ENCODE measurements around the gene STIM2. TPM values are rescaled to one million over a fixed set of nuclear protein-coding genes. Genes with fewer than 3 reads are reported as not detected.

The STIM2 gene
- total RNA-seq, 1 experiment from 2014 or later = 23.9 TPM

GRCh38 chr4:27010334-27010940 lies 149.8 kb downstream of the STIM2 start:
- in situ Hi-C loops (cut with HindIII; ENCODE audit: low pct_unique_long_range_greater_than_20kb, low sequenced_read_pairs) = no loop called here
- BruUV-seq (replicated peaks) = no TSS peak
- ChIA-PET CTCF (interaction anchor here (0.9 kb wide), 1 partner anchor 263 kb away, joined by 4 read pairs; no protein-coding TSS in a partner anchor), POLR2A (no interaction called here)
- H3K27me3 ChIP-seq (ENCODE audit: control insufficient read depth, insufficient read depth, low read length) = no peaks in the 10 kb centered on the region
- H3K4me1 ChIP-seq (ENCODE audit: control insufficient read depth, insufficient read depth, low read length) = no peaks in the 10 kb centered on the region
- DNase-seq (ENCODE audit: low read depth, low spot score) = peak; percentile 38
- no peak overlapping the region for H3K4me3 ChIP-seq (ENCODE audit: low read depth in 2 of 2, low read length in 2 of 2)
- no peak overlapping the region for H3K27ac ChIP-seq (ENCODE audit: low read length)
- TF ChIP-seq SIN3A (IDR thresholded peaks at IDR 0.05; ENCODE audit: borderline replicate concordance, insufficient read depth, low read depth, low read length) (no peak), CTCF (IDR thresholded peaks at IDR 0.05) (peak; percentile 78), TCF7L2 (IDR thresholded peaks at IDR 0.05; ENCODE audit: low read depth, low read length) (no peak), REST (IDR thresholded peaks at IDR 0.05; ENCODE audit: insufficient read depth in 1 of 2, low read depth in 2 of 2, low read length in 1 of 2) (no peak), POLR2AphosphoS5 (IDR thresholded peaks at IDR 0.05; ENCODE audit: low read depth, low read length) (no peak)
- ATAC-seq = peak; percentile 81; the same call in 1 of the 2 replicates
- H3K36me3 ChIP-seq (ENCODE audit: control insufficient read depth, insufficient read depth, low read length) = no peaks in the 10 kb centered on the region; the same call in 1 of the 2 replicates
- H3K9me3 ChIP-seq (ENCODE audit: control insufficient read depth, insufficient read depth, low read depth, low read length) = no peaks in the 10 kb centered on the region
- intact Hi-C loops (cut with micrococcal nuclease; ENCODE audit: unreplicated experiment) = loop anchor here (5.0 kb wide), 1 partner anchor 148 kb away; the partner anchor contains the start of gene STIM2

GRCh38 chr4:27011401-27011800 lies 150.8 kb downstream of the STIM2 start:
- no TSS peak for BruUV-seq (replicated peaks)
- no peaks in the 10 kb centered on the region for H3K4me1 ChIP-seq (ENCODE audit: control insufficient read depth, insufficient read depth, low read length)
- H3K9me3 ChIP-seq (ENCODE audit: control insufficient read depth, insufficient read depth, low read depth, low read length) = no peaks in the 10 kb centered on the region
- no peaks in the 10 kb centered on the region for H3K27me3 ChIP-seq (ENCODE audit: control insufficient read depth, insufficient read depth, low read length)
- intact Hi-C loops (cut with micrococcal nuclease; ENCODE audit: unreplicated experiment) = loop anchor here (5.0 kb wide), 1 partner anchor 149 kb away; the partner anchor contains the start of gene STIM2
- H3K27ac ChIP-seq (ENCODE audit: low read length) = no peak overlapping the region
- CTCF ChIA-PET = no interaction called here
- no peak overlapping the region for H3K4me3 ChIP-seq (ENCODE audit: low read depth in 2 of 2, low read length in 2 of 2)
- no peaks in the 10 kb centered on the region; the same call in 1 of the 2 replicates for H3K36me3 ChIP-seq (ENCODE audit: control insufficient read depth, insufficient read depth, low read length)
- in situ Hi-C loops (cut with HindIII; ENCODE audit: low pct_unique_long_range_greater_than_20kb, low sequenced_read_pairs) = no loop called here
- POLR2A ChIA-PET = no interaction called here
- ATAC-seq (no peak), DNase-seq (ENCODE audit: low read depth, low spot score) (no peak)
- TF ChIP-seq SIN3A (IDR thresholded peaks at IDR 0.05; ENCODE audit: borderline replicate concordance, insufficient read depth, low read depth, low read length) = no peak
- no peak for TF ChIP-seq REST (IDR thresholded peaks at IDR 0.05; ENCODE audit: insufficient read depth in 1 of 2, low read depth in 2 of 2, low read length in 1 of 2)
- TF ChIP-seq POLR2AphosphoS5 (IDR thresholded peaks at IDR 0.05; ENCODE audit: low read depth, low read length) = no peak

Measured in Panc1 (cell line).